RWPE1 (cell line): ENCODE measurements around the gene IRAK4.

Source experiments
- CTCF ChIA-PET: fragments of 350-600 bp; sonication (Branson Sonifier 250); formaldehyde crosslinking; extraction: SDS; loops from one replicate; lab custom pipeline; 2021; lab: Yijun Ruan, JAX
- POLR2A ChIA-PET: fragments of 400-600 bp; formaldehyde crosslinking; extraction: SDS; loops from one replicate; lab custom pipeline; 2020; ENCODE audit warnings: antibody characterized with exemption; ENCODE audit not compliant: low non-redundant PET; lab: Yijun Ruan, JAX
- DNase-seq: peaks from one replicate; pipeline ENCODE4 v3.0.0; 2012; ENCODE audit warnings: low spot score
- H3K27ac ChIP-seq: fragments of 450-650 bp; 2 replicates; pipeline ENCODE4 v1.5.1; 2017
- TF ChIP-seq, protein P1 (sequence below): fragments of 450-650 bp; conservative IDR thresholded peaks from 2 replicates; pipeline ENCODE4 v1.5.1; 2017; ENCODE audit warnings: low read depth, mild to moderate bottlenecking

The IRAK4 gene

DNA sequence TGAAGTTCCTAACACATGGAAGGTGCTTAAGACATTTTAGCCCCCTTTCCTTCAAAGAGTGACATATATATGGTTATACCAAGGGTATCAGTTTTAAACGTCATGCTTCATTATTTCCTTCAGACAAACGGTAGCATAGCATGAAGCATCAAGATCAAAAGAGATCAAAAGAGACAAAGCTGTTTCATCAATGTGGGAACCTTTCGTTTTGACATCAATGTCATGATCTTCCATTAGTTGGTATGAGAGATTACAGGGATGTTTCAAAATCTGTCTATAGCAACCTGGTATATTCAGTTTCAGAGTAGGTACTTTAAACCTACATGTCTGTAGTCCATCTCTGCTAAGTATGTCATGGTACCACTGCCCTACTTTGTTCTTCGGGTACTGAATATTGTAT is 28.5 kb upstream of the IRAK4 start:
- no peak for DNase-seq
- CTCF ChIA-PET, result no interaction called here
- POLR2A ChIA-PET, result no interaction called here
- TF ChIP-seq, protein P1, sequence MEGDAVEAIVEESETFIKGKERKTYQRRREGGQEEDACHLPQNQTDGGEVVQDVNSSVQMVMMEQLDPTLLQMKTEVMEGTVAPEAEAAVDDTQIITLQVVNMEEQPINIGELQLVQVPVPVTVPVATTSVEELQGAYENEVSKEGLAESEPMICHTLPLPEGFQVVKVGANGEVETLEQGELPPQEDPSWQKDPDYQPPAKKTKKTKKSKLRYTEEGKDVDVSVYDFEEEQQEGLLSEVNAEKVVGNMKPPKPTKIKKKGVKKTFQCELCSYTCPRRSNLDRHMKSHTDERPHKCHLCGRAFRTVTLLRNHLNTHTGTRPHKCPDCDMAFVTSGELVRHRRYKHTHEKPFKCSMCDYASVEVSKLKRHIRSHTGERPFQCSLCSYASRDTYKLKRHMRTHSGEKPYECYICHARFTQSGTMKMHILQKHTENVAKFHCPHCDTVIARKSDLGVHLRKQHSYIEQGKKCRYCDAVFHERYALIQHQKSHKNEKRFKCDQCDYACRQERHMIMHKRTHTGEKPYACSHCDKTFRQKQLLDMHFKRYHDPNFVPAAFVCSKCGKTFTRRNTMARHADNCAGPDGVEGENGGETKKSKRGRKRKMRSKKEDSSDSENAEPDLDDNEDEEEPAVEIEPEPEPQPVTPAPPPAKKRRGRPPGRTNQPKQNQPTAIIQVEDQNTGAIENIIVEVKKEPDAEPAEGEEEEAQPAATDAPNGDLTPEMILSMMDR, result no peak
- no peak overlapping the region for H3K27ac ChIP-seq

DNA sequence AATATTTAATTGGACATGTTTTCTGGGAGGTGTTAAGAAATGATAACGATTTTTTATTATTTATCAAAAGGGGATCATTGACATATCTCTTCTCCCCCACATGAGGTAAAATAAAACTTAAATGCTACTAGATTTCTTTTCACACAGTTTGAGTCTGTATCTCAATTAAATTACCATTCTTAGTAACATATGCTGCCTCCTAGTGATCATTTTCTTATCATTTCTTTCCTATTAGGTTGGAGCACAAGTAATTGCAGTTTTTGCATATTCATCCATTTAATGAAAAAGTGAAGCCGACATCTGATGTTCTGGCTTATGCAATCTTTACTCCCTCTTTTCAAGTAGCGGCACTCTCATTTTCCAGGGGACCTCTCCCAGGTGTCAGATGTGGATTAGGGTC is 25.1 kb upstream of the IRAK4 start:
- CTCF ChIA-PET, result interaction anchor here (0.6 kb wide), 1 partner anchor 67 kb away, joined by 3 read pairs; no protein-coding TSS in a partner anchor

DNA sequence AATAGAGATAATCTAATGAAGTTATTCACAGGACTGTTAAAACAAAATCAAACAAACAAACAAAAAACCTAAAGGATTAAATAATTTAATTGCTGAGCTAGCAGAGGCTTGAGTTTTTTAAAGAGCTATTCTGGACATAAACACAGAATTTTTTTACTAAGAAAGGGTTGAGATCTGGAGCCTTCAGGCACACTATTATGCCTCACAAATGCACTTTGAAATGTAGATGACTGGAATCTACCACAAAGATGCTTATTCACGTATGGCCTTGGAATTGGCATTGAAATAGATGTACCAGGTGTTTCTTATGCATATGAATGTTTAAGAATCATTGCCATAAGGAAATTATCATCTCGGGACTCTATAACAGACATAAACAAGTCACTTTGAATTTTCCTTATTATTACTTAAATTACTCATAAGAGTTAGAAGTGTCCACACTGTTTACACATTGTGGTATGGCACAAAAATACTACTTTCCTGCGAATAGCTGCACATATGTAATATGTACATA is 21.8 kb upstream of the IRAK4 start:
- DNase-seq, result no peak
- ChIA-PET POLR2A (no interaction called here), CTCF (interaction anchor here (0.6 kb wide), 2 partner anchors 290 to 1194 kb away, joined by 3 to 6 read pairs; no protein-coding TSS in a partner anchor)
- TF ChIP-seq, protein P1, result no peak
- H3K27ac ChIP-seq, result no peak overlapping the region

More for the DNA sequence above, 25.1 kb upstream of the IRAK4 start:
- H3K27ac ChIP-seq, result no peak overlapping the region
- TF ChIP-seq, protein P1, result no peak
- no peak for DNase-seq
- POLR2A ChIA-PET, result no interaction called here

DNA sequence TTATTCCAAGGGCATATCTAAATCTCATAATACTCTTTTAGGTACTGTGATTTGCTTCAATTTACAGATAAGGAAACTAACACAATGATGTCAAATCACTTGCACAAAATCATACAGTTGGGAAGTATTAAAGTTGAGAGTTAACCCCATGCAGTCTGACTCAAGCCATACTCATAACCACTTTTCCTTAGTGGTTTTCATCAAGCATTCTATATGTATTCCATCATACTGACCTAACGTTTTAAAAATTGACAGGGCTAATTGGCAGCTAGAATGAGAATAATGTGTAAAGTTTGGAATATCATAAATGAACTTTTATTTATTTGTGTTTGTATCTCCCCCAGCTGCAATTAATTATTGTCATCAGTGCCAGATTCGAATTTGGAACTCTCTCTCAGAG is 21.1 kb upstream of the IRAK4 start:
- ChIA-PET CTCF (no interaction called here), POLR2A (no interaction called here)
- no peak for DNase-seq
- TF ChIP-seq, protein P1, result no peak
- no peak overlapping the region for H3K27ac ChIP-seq

DNA sequence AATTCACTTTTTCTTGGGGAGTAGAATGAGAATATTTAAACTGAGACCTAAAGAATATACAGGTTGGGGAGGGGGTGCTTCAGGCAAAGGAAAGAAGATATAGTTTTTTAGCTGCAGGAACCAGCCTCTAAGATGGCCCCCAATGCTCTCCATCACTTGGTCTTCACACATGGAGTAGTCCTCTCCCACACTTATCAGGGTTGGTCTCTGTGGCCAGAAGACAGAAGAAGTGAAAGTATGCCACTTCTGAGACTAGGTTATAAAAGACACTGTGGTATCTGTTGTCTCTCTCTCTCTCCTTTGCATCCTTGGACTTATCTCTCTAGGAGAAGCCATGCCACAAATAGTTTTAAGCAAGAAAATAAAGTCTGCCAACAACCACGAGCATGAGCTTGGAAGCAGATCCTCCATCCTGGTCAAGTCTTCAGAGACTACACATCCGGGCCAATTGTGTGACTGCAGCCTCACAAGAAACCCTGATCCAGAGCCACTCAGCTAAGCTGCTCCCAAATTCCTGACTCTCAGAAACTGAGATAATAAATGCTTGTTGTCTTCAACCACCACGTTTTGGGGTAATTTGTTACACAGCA is 18.1 kb upstream of the IRAK4 start:
- ChIA-PET POLR2A (no interaction called here), CTCF (no interaction called here)
- TF ChIP-seq, protein P1, result no peak
- no peak overlapping the region for H3K27ac ChIP-seq
- no peak for DNase-seq

DNA sequence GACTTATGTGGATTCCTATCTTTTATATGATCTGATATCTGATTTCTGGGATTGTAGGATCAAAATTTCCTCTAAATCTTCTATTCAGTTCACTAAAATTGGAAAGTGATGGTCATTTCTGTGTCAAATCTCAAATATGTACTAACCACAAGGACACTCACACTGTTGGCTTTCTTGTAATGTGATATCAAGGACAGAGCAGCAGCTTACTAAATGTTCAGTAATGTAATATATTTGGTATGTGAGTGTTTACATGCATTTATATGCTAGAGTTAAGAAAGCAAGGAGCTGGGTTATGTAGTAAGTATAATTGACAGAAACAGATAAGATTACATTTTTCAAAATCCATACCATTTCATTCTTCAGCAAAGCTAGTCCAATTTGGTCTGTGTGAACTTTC is 16.6 kb upstream of the IRAK4 start:
- H3K27ac ChIP-seq, result no peak overlapping the region
- DNase-seq, result no peak
- ChIA-PET POLR2A (no interaction called here), CTCF (interaction anchor here (0.6 kb wide), 1 partner anchor 111 kb away, joined by 3 read pairs; no protein-coding TSS in a partner anchor)
- TF ChIP-seq, protein P1, result no peak
